ENCODE results near the gene MEOX2.

Gene MEOX2

GRCh38 chr7:15686295-15686956 is at the start of gene MEOX2:
Gene MEOX2, minus strand, starts transcription at chr7:15686683. Its CDS starts 281 bp downstream, at chr7:15686402.
- in situ Hi-C loops (cut with MboI; ENCODE audit: low sequenced_read_pairs) = no loop called here

GRCh38 chr7:15729746-15730145 is 43.3 kb upstream of the MEOX2 start:
- in situ Hi-C loops (cut with MboI; ENCODE audit: low sequenced_read_pairs) = no loop called here

- in situ Hi-C loops (cut with MboI; ENCODE audit: low sequenced_read_pairs) = no loop called here
These were observed 38.6 kb upstream of the MEOX2 start for GRCh38 chr7:15725051-15725450.

GRCh38 chr7:15723841-15724240 is 37.4 kb upstream of the MEOX2 start:
- in situ Hi-C loops (cut with MboI; ENCODE audit: low sequenced_read_pairs) = no loop called here

GRCh38 chr7:15720849-15721471 is 34.5 kb upstream of the MEOX2 start:
- in situ Hi-C loops (cut with MboI; ENCODE audit: low sequenced_read_pairs) = no loop called here

- in situ Hi-C loops (cut with MboI; ENCODE audit: low sequenced_read_pairs) = no loop called here
These were observed 32.8 kb upstream of the MEOX2 start for GRCh38 chr7:15719311-15719710.

- in situ Hi-C loops (cut with MboI; ENCODE audit: low sequenced_read_pairs) = no loop called here
These were observed 29.0 kb upstream of the MEOX2 start for GRCh38 chr7:15715435-15715834.

GRCh38 chr7:15709978-15710377 is 23.5 kb upstream of the MEOX2 start:
- in situ Hi-C loops (cut with MboI; ENCODE audit: low sequenced_read_pairs) = no loop called here

GRCh38 chr7:15707570-15707969 is 21.1 kb upstream of the MEOX2 start:
- in situ Hi-C loops (cut with MboI; ENCODE audit: low sequenced_read_pairs) = no loop called here

GRCh38 chr7:15703732-15704131 is 17.2 kb upstream of the MEOX2 start:
- in situ Hi-C loops (cut with MboI; ENCODE audit: low sequenced_read_pairs) = no loop called here

- in situ Hi-C loops (cut with MboI; ENCODE audit: low sequenced_read_pairs) = no loop called here
These were observed 6.1 kb upstream of the MEOX2 start for GRCh38 chr7:15692501-15693020.

GRCh38 chr7:15688911-15689310 is 2.4 kb upstream of the MEOX2 start:
- in situ Hi-C loops (cut with MboI; ENCODE audit: low sequenced_read_pairs) = no loop called here

- in situ Hi-C loops (cut with MboI; ENCODE audit: low sequenced_read_pairs) = no loop called here
These were observed 1.8 kb upstream of the MEOX2 start for GRCh38 chr7:15688279-15688626.

- in situ Hi-C loops (cut with MboI; ENCODE audit: low sequenced_read_pairs) = no loop called here
These were observed 1.2 kb upstream of the MEOX2 start for GRCh38 chr7:15687546-15688278.

GRCh38 chr7:15686957-15687545 is 568 bp upstream of the MEOX2 start:
- in situ Hi-C loops (cut with MboI; ENCODE audit: low sequenced_read_pairs) = no loop called here

- in situ Hi-C loops (cut with MboI; ENCODE audit: low sequenced_read_pairs) = no loop called here
These were observed 857 bp downstream of the MEOX2 start for GRCh38 chr7:15685358-15686294.

GRCh38 chr7:15684871-15685270 is 1.6 kb downstream of the MEOX2 start:
- in situ Hi-C loops (cut with MboI; ENCODE audit: low sequenced_read_pairs) = no loop called here

GRCh38 chr7:15684111-15684800 is 2.2 kb downstream of the MEOX2 start:
- in situ Hi-C loops (cut with MboI; ENCODE audit: low sequenced_read_pairs) = no loop called here

- in situ Hi-C loops (cut with MboI; ENCODE audit: low sequenced_read_pairs) = no loop called here
These were observed 3.7 kb downstream of the MEOX2 start for GRCh38 chr7:15682751-15683245.

- in situ Hi-C loops (cut with MboI; ENCODE audit: low sequenced_read_pairs) = no loop called here
These were observed 4.4 kb downstream of the MEOX2 start for GRCh38 chr7:15682111-15682510.
